ENCODE measurements around the gene RPS27. TPM values are rescaled to one million over a fixed set of nuclear protein-coding genes. Genes with fewer than 3 reads are reported as not detected.

RPS27 gene
- 788 and 889 TPM in 2 replicates for total RNA-seq

GRCh38 chr1:153990468-153991150, at the start of gene RPS27:
Gene RPS27, plus strand, starts transcription at chr1:153990762. Its CDS starts 35 bp downstream, at chr1:153990797.

GRCh38 chr1:153946622-153947241, 43.8 kb upstream of the RPS27 start, which contains the start of gene DENND4B:
Gene DENND4B, minus strand, starts transcription at chr1:153946718. Its CDS starts 2,344 bp downstream, at chr1:153944374.

GRCh38 chr1:153958111-153958960, 32.2 kb upstream of the RPS27 start, which contains the start of gene CRTC2:
Gene CRTC2, minus strand, starts transcription at chr1:153958612. Its CDS starts 115 bp downstream, at chr1:153958497.

GRCh38 chr1:153963030-153963849, 27.3 kb upstream of the RPS27 start, which contains the start of gene SLC39A1:
Gene SLC39A1, minus strand, starts transcription at chr1:153963537. Its CDS starts 822 bp downstream, at chr1:153962715.

GRCh38 chr1:153967107-153967999, 23.2 kb upstream of the RPS27 start, which contains the start of gene CREB3L4:
Gene CREB3L4, plus strand, starts transcription at chr1:153967902. Its CDS starts 624 bp downstream, at chr1:153968526.

GRCh38 chr1:153977250-153978240, 13.0 kb upstream of the RPS27 start, which contains the start of gene JTB:
Gene JTB, minus strand, starts transcription at chr1:153977674. Its CDS starts 422 bp downstream, at chr1:153977252.

GRCh38 chr1:153985941-153986761, 4.4 kb upstream of the RPS27 start, which contains the start of gene RAB13:
Gene RAB13, minus strand, starts transcription at chr1:153986339. Its CDS starts 103 bp downstream, at chr1:153986236.

Other genes starting within 250 kb of the RPS27 start
- gene SLC27A3, start 215.4 kb upstream of the RPS27 start, total RNA-seq: 10.3 and 14.6 TPM in 2 replicates
- gene GATAD2B, start 67.8 kb upstream of the RPS27 start, total RNA-seq: 7.9 and 8.3 TPM in 2 replicates
- 18.7 and 28.8 TPM in 2 replicates for gene DENND4B, start 44.0 kb upstream of the RPS27 start, total RNA-seq
- 6.3 and 6.7 TPM in 2 replicates for gene CRTC2, start 32.1 kb upstream of the RPS27 start, total RNA-seq
- 117 and 120 TPM in 2 replicates for gene SLC39A1, start 27.2 kb upstream of the RPS27 start, total RNA-seq
- gene CREB3L4, start 22.9 kb upstream of the RPS27 start, total RNA-seq: 3.9 and 6.6 TPM in 2 replicates
- gene JTB, start 13.1 kb upstream of the RPS27 start, total RNA-seq: 87.9 and 105 TPM in 2 replicates
- gene RAB13, start 4.4 kb upstream of the RPS27 start, total RNA-seq: 102 and 150 TPM in 2 replicates
- gene NUP210L, start 164.3 kb downstream of the RPS27 start, total RNA-seq: 0.07 and 0.23 TPM in 2 replicates
- gene TPM3, start 201.3 kb downstream of the RPS27 start, total RNA-seq: 245 and 296 TPM in 2 replicates
- gene CFAP141, start 215.6 kb downstream of the RPS27 start, total RNA-seq: not detected in 2 replicates
- 72.0 and 75.8 TPM in 2 replicates for gene UBAP2L, start 230.2 kb downstream of the RPS27 start, total RNA-seq